ENCODE measurements around the gene UBE2G2.

Gene UBE2G2

DNA sequence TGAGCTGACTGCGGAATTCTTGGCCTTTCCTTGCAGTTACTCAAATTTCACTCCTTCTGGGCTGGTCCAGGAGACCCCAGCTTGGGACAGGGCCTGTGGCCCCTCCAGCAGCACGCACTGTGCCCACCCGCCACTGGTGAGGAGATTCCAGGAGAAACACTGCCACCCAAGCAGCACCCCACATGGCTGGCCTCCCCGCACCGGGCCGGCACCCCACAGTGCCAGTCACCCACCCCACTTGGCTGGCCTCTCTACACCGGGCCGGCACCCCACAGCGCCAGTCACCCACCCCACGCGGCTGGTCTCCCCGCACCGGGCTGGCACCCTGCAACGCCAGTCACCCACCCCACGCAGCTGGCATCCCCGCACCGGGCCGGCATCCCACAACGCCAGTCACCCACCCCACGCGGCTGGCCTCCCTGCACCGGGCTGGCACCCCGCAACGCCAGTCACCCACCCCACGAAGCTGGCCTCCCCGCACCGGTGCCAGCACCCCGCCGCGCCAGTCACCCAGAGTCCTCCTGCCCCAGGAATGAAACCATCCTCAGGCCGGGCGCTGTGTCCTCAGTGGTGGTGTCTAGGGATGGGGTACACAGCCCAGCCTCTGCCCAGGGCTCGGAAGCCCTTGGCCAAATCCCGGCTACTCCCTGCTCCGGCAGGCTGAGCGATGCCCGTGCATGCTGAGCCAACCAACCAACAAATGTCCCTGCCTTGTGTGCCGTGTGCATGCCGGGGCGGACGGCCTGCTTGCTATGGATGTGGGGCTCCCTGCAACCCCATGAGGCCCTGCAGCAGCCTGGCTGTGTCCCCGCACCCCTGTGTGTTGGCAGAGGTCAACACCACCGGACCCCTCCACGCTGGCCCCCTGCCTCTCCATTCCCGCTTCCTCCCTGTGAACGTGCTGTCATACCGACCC, 51.6 kb downstream of the UBE2G2 start:
- no peak for DNase-seq (ENCODE audit: low read depth in 2 of 2)

DNA sequence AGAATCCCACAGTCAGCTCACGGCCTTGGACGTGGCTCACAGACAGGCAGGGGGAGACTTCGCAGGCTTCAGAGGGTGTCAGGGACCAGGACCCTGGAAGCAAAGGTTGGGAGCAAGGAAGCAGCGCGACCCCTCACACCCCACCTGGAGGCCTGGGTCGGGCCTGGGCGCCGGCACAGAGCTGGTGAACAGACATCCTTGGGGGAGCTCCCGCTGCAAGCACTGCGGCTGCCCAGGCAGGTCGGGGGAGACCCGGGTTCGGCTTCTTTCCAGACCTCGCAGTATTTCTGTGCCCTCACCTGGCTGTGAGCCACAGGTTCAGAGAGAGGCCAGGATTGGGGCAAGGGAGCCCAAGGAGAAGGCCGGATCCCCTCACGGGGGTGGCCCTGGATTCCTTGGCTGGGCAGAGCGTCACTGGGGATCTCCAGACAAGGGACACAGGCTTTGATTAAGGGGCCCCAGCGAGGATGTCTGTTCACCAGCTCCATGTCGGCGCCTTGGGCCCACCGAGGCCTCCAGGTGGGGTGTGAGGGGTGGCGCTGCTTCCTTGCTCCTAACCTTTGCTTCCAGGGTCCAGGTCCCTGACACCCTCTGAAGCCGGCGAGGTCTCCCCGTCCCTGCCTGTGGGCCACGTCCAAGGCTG, 52.4 kb downstream of the UBE2G2 start:
- DNase-seq (ENCODE audit: low read depth in 2 of 2), result no peak

DNA sequence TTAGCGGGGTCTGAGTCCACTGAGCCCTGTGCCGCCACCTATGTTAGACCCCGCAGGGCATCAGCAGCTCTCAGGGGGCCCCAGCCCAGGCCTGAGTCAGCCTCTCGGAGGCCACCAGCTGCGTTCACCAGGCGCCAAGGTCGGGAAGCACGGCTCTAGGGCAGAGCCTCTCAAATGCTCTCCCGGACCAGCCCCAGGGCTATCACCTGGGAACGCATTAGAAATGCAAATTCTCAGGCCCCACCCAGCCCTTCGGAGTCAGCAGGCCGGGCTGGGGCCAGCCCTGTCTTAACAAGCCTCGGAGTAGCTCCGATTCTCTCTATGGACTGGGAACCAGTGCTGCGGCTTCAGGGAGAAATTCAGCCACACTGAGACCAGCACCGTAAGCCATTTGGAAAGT, 53.0 kb downstream of the UBE2G2 start:
- DNase-seq (ENCODE audit: low read depth in 2 of 2), result no peak

DNA sequence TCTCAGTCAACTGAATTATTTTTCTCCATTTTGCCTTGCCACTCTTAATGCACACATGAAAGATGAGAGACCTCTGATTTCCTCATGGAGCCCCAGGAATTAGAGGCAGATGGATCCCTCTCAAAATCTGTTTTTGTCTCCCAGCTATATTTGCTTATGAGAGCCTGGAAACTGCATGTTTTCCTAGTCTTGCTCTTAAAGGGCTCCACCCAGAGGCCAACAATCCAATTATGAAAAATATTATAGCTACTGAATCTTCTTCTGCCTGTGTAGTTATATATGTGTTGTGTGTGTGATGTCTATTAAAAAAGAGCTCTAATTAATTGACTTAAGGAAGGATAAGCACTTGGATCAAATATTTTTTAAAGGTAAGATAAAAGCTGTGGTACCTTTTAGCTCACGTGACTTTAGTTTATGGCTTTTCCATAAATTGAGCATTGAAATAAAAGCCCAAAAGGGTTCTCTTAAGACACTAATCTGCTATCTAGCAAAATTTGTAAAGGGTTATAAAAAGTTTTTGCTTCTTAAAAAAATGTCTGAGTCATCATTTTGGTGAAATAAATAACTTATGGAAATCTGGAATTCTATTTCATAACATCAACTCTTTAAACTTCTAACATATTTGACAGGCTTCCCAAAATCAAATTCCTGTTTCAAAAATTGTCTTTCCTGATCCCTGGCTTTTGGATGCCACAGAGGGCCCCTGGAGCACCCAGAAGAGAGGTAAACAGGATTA, 59.0 kb downstream of the UBE2G2 start:
- DNase-seq (ENCODE audit: low read depth in 2 of 2), result no peak

DNA sequence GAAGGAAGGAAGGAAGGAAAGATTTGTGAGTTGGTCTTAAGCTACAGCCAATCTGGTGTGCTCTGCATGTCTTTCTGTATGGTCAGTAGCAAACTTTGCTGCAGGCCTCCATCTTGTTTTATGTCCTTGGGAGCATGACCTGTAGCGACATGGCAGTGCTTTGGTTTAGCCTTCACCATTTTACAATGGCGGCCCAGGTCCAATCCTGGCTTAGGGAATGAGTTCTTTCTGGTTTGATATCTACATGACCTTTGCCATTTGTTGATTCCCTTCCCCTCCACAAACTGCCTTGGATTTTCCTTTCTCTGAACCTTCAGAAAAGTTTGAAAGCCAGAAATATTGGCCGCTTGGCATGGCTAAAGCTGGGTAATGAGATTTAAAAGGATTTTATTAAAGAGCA, 59.7 kb downstream of the UBE2G2 start:
- DNase-seq (ENCODE audit: low read depth in 2 of 2), result no peak

GRCh38 chr21:44740742-44741141, 60.9 kb downstream of the UBE2G2 start:
- no peak for DNase-seq (ENCODE audit: low read depth in 2 of 2)

DNA sequence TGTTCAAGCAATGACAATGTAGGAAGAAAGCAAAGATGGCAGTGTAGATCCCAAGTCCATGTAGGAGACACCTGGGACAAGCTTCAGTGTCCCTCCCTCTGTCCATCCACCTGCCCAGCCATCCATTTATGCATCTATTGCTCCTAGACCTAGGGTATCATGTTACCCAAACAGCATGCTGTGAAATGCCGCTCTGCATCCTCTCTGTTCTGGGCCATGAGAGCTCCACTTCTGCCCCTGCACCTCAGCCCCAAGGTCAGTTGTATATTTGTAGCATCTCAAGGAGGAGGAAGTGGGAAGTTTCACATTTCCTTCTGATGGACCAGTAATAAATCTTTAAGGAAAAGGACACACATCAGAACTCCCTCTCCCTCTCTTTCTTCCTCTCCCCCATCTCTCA, 62.3 kb downstream of the UBE2G2 start:
- DNase-seq (ENCODE audit: low read depth in 2 of 2), result no peak

DNA sequence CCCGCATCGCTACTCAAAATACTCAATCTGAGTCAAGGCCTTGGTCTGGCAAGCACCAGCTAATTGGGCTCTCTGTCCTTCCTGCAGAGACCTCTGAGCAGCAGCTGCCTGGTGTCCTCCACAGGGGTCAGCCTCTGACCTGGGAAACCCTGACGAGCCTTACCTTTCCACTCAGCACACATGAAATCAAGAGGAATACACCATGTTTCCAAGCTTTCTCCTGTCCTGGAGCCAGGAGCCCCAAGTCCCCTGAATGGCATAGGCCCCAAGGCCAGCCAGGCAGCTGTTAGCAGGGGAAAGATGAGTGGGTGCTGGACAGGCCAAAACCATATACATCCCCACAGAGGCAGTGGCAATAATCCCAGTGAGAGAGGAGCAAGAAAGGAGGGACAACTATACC, 63.0 kb downstream of the UBE2G2 start:
- no peak for DNase-seq (ENCODE audit: low read depth in 2 of 2)

DNA sequence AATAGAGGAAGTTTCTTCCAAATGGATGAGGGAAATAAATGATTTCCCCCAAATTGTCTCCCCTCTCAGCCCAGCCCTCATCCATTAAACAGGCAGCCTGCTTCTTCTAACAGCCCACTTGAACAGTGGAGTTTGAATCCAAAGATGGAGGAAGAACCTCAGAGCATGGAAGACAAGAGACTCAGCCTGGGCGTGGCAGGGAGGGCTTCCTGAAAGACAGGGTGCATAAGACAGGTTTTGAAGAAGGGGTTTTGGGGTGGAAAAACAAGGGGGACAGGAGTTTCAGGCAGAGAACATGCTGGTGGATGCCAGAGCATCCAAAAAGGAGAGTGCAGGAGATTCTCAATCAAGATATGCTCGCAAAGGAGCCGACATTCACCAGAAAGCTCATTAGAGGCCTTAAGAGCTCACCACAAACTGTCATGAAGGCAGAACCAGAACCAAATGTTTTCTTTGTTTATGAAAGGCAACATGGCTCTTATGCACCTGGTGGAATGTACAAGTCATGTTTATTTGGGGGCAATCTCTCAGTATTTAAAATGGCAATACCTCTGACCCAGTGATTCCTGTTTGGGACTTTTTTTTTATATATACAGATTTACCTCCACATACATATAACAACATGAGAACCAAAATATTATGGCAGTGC, 63.8 kb downstream of the UBE2G2 start:
- DNase-seq (ENCODE audit: low read depth in 2 of 2), result no peak

DNA sequence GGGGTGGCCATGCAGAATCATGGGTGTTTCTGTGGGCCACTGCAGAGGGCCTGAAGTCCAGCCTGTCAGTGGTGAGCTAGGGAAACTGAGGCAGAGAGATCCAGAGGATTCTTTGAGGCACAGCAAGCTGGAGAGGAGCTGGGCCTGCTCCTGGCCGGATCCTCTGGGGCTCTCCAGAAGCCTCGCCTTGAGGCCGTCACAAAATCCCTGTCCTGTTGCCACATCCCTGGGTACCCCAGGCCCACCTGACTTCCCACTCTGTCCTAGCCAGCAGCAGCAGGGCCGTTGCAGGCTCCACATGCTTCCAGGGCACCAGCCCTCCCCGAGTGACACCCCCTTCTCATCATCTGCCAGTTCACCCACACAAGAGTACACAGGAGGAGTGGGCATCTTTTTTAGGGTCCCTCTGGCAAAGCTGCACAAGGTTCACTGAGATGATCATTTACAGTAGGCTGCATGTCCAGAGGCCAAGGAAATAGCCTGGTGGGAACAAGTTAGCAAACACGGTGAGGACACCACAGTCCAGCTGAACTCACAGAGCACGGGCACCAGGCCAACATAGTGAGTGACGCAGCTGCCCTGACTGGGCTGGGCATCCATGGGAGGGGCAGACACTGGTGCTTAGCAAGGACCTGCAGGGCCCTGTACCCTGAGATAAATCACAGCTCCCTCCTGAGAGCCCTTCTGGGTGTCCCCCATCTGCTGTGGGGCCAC, 65.2 kb downstream of the UBE2G2 start:
- DNase-seq (ENCODE audit: low read depth in 2 of 2), result no peak

DNA sequence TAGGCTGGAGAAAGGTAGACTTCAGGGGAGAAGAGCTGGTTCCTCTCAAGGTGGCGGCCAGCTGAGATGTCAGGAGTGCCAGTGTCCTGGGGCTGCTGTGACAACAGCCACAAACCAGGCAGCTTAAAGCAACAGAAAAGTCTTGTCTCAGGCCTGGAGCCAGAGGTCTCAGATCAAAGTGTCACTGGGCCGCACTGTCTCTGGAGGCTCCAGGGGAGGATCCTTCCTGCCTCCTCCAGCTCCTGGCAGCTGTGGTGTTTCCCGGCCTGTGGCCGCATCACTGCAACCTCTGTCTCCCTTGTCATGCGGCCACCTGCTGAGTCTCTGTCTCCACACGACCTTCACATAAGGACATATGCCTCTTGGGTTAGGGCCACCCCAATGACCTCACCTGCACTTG, 65.8 kb downstream of the UBE2G2 start:
- DNase-seq (ENCODE audit: low read depth in 2 of 2), result no peak

DNA sequence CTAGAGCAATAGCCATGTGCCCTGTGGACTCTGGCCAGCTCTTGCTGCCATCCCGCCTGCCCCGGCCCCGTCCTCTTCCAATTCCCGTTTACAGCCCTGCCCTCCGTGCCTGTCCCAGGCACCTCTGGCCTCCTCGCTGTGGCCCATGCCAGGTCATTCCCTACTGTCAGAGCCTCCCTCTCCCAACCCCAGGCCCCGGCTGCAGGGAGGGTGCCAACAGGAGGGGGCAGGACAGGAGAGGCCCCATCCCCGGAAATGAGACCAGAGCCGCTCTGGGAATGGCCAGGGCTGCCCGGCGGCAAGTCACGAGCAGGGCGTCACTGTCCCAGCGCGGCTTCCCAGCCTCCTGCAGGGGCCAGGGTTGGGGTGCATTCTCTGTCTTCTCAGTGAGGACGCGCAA, 66.8 kb downstream of the UBE2G2 start:
- DNase-seq (ENCODE audit: low read depth in 2 of 2), result no peak

DNA sequence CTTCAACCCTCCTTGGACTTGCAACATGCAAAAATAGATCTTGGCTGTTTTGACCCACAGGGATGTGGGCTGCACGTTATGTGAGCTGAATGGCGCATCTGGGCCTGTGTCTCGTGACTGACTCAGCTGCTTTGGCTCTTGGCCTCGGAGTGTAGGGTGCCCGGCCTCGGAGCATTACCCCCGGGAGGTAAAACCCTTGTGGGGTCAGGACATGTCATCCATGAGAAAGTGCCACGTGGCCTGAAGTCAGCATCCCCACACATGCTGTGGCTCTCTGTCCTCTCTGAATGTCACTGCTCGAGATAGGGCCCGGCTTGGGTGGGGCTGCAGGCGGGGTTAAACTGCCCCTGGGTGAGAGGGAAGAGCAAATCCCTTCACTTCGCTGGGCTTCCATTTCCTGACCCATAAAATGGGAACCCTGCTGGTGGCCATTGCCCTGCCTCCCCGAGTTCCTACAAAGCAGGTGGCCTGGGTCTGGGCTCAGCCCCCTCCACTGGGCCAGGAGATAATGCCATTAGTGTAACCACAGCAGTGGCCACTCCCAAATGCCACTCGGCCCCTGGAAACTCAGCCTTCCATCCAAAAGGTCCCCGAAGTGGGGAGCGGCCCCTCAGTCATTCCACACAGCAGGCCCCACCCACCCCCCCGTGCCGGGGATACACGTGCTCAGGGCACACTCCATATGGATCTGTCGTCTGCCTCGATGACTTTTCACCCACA, 67.4 kb downstream of the UBE2G2 start:
- no peak for DNase-seq (ENCODE audit: low read depth in 2 of 2)

DNA sequence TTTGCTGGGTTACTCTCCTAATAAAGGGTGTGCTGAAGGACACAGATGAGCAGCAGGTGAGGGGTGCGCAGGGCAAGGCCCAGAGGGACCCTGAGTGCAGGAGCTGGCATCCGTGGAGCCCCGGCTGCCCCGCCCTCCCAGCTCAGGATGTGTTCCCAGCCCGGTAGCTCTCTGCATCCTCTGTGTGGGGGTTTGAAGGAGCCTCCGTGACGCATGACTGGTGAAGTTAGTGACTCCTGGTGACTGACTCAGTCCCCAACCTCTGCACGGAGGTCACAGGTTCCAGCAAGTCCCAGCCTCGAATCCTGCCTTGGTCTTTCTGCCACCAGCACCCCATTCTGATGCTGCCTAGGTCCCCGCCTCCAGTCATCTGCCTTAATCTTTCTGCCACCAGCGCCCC, 68.7 kb downstream of the UBE2G2 start:
- DNase-seq (ENCODE audit: low read depth in 2 of 2), result no peak

GRCh38 chr21:44732263-44732662, 69.4 kb downstream of the UBE2G2 start:
- no peak for DNase-seq (ENCODE audit: low read depth in 2 of 2)

DNA sequence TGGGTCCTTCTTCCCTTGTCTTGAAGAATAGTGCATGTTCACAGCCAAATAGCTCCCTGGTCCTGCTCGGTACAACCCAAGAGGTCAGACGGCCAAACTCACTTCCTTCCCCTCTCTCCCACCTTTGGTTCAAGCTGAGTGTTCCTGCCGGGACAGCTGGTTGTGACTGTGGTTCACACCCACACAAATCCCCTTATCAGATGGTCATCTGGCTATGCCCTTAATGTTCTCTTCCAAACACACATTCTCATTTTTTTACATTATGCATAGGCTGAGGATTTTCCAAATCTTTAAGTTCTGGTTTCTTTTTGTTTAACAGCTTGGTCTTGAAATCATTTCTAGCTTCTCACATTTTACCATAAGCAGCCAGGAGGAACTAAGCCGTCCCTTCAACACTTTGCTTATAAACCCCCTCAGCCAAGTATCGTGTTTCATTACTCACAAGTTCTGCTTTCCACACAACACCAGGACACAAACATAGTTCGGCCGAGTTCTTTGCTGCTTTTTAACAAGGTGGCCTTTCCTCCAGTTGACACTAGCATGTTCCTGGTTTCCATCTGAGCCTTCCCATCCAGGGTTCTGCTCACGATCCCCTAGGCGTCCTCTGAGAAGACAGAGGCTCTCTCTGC, 70.6 kb downstream of the UBE2G2 start:
- no peak for DNase-seq (ENCODE audit: low read depth in 2 of 2)

DNA sequence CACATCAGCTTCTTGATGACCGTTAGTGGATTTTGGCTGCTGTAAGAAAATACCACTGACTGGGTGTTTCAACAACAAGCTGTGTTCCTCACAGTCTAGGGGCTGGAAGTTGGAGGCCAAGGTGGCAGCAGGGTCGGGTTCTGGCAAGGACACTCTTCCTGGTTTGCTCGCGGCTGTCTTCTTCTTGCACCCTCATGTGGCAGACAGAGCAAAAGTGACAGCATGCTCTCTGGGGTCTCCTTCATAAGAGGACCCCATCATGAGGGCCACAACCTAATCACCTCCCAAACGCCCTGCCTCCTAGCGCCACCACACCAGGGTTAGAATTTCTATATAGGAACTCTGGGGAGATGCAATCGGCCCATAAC, 71.6 kb downstream of the UBE2G2 start:
- DNase-seq (ENCODE audit: low read depth in 2 of 2), result no peak

DNA sequence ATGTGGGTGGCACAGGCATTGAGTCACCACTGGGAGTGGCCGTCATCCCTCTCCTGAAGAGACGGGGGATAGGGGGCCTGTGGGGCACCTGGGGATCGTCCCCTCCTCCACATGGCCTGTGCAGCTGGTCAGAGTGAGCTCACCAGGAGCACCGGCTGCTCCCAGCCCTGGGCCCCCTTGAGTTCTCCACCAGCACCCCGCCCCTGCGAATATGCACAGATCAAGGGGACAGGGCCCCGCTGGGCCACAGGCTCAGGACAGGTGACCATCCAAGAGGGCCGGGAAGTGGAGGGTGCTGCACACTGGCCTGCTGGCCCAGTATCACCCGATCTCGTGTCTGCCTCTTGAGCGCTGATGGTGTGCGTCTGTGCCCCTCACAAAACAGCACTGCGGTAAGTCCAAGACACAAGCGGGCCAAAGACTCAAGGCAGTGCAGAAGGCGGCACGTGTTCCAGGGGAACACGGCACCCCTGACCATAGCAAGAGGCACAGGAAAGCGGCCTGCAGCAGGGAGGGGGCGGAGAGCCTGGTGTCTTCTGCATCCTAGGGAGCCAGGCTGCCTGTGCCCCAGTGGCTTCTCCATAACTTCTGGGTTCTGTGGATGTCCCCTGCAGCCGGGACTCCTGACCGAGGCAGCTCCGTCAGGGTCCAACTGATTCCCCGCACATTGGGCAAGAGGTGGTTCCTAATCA, 72.1 kb downstream of the UBE2G2 start:
- no peak for DNase-seq (ENCODE audit: low read depth in 2 of 2)

- DNase-seq (ENCODE audit: low read depth in 2 of 2), result no peak
These were observed 72.9 kb downstream of the UBE2G2 start for GRCh38 chr21:44728716-44729115.

GRCh38 chr21:44727757-44728156, 73.9 kb downstream of the UBE2G2 start:
- DNase-seq (ENCODE audit: low read depth in 2 of 2), result no peak

Measured in stimulated activated CD8-positive, alpha-beta memory T cell treated with anti-CD3 and anti-CD28 coated beads, Interleukin-2, amount 100 ng/mL, for 1 hour (primary cell).